WTC11 (cell line): Measurements from ENCODE around the gene COPB1. TPM values are rescaled to one million over a fixed set of nuclear protein-coding genes. Genes with fewer than 3 reads are reported as not detected.

Experiments used
- EMX1 ChIP-seq: fragments of 250-450 bp; sonication (Bioruptor Pico); IDR thresholded peaks from 2 replicates; pipeline ENCODE4 v1.8.0; 2021; ENCODE audit warnings: mild to moderate bottlenecking
- GTF2I ChIP-seq: fragments of 250-450 bp; sonication (Bioruptor Pico); conservative IDR thresholded peaks from 2 replicates; pipeline ENCODE4 v1.4.0; 2021; ENCODE audit warnings: mild to moderate bottlenecking
- SMAD4 ChIP-seq: sonication (generic); formaldehyde crosslinking; IDR thresholded peaks from 2 replicates; pipeline ENCODE4 v1.8.0; 2022; ENCODE audit warnings: mild to moderate bottlenecking, missing genetic modification reagents
- SOX15 ChIP-seq: fragments of 250-450 bp; sonication (Bioruptor Pico); IDR thresholded peaks from 2 replicates; pipeline ENCODE4 v1.9.0; 2021; ENCODE audit warnings: mild to moderate bottlenecking
- TP53 ChIP-seq: sonication (generic); formaldehyde crosslinking; IDR thresholded peaks from 2 replicates; pipeline ENCODE4 v1.8.1; 2023; ENCODE audit warnings: mild to moderate bottlenecking, missing genetic modification reagents
- ZNF121 ChIP-seq: sonication (generic); formaldehyde crosslinking; IDR thresholded peaks from 2 replicates; pipeline ENCODE4 v1.8.0; 2023; ENCODE audit warnings: missing genetic modification reagents
- total RNA-seq: library from RNA; stranded (reverse); gene quantifications from 3 replicates; pipeline ENCODE4 v1.2.3, GENCODE V29; 2021
- TF ChIP-seq, protein P1 (sequence below): sonication (generic); formaldehyde crosslinking; IDR thresholded peaks from 2 replicates; pipeline ENCODE4 v1.8.1; 2022; ENCODE audit warnings: low read depth, mild to moderate bottlenecking, moderate library complexity, missing genetic modification reagents, borderline replicate concordance
- TF ChIP-seq, protein P2 (sequence below): sonication (generic); formaldehyde crosslinking; conservative IDR thresholded peaks from 2 replicates; pipeline ENCODE4 v1.8.1; 2023; ENCODE audit warnings: mild to moderate bottlenecking, low read depth, missing genetic modification reagents, moderate library complexity
- TF ChIP-seq, protein P3 (sequence below): fragments of 250-450 bp; sonication (Bioruptor Pico); IDR thresholded peaks from 2 replicates; pipeline ENCODE4 v1.9.0; 2021; ENCODE audit warnings: mild to moderate bottlenecking, borderline replicate concordance
- TF ChIP-seq, protein P4 (sequence below): sonication (generic); formaldehyde crosslinking; IDR thresholded peaks from 2 replicates; pipeline ENCODE4 v1.8.0; 2022; ENCODE audit warnings: mild to moderate bottlenecking, missing genetic modification reagents
- TF ChIP-seq, protein P5 (sequence below): sonication (generic); formaldehyde crosslinking; IDR thresholded peaks from 2 replicates; pipeline ENCODE4 v1.8.1; 2023; ENCODE audit warnings: mild to moderate bottlenecking, missing genetic modification reagents, borderline replicate concordance
- TF ChIP-seq, protein P6 (sequence below): sonication (generic); formaldehyde crosslinking; IDR thresholded peaks from 2 replicates; pipeline ENCODE4 v1.8.0; 2022; ENCODE audit warnings: mild to moderate bottlenecking, missing genetic modification reagents
- TF ChIP-seq, protein P7 (sequence below): fragments of 250-450 bp; sonication (Bioruptor Pico); IDR thresholded peaks from 2 replicates; pipeline ENCODE4 v2.1.2; 2022; ENCODE audit warnings: mild to moderate bottlenecking, moderate library complexity
- TF ChIP-seq, protein P8 (sequence below): fragments of 250-450 bp; sonication (Bioruptor Pico); IDR thresholded peaks from 2 replicates; pipeline ENCODE4 v1.9.0; 2021; ENCODE audit warnings: mild to moderate bottlenecking
- TF ChIP-seq, protein P9 (sequence below): sonication (generic); formaldehyde crosslinking; IDR thresholded peaks from 2 replicates; pipeline ENCODE4 v1.8.1; 2023; ENCODE audit warnings: mild to moderate bottlenecking, missing genetic modification reagents, moderate library complexity
- TF ChIP-seq, protein P10 (sequence below): sonication (generic); formaldehyde crosslinking; IDR thresholded peaks from 2 replicates; pipeline ENCODE4 v1.8.0; 2023; ENCODE audit warnings: missing genetic modification reagents

COPB1 gene
- total RNA-seq, 1 experiment from 2014 or later = 76.3 TPM

DNA sequence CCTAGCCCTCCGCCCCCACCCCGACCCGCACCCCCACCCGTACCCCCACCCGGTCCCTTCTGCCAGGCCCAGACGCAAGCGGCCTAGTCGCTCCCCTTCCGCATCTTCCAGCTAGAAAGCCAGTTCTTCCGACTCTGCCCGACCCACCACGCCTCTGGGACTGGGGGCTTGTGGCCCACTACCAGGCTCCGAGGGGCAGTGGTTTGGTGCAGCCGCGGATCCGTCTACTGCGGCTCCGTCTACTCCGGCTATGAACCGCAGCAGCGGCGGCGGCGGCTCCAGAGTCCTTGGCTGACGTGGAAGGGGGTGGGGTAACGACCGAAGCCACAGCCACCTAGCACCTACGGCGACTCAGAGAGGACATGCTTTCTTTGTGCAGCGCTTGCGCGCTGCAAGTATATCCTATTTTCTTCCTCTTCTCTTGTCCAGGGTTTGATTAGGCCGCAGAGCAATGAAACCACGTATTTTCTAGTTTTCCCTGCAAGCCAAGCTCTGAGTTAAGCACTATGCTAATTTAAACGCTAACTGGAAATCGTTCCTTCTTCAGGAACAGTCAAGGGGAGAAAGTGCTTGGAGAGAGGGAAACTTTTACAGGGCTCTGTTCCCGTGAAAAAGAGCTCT lies at the start of gene COPB1 (continued):
- TF ChIP-seq, protein P1, sequence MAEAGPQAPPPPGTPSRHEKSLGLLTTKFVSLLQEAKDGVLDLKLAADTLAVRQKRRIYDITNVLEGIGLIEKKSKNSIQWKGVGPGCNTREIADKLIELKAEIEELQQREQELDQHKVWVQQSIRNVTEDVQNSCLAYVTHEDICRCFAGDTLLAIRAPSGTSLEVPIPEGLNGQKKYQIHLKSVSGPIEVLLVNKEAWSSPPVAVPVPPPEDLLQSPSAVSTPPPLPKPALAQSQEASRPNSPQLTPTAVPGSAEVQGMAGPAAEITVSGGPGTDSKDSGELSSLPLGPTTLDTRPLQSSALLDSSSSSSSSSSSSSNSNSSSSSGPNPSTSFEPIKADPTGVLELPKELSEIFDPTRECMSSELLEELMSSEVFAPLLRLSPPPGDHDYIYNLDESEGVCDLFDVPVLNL (CRISPR knock-in tag) = no peak
- no peak for TF ChIP-seq GTF2I (CRISPR knock-in tag)
- TF ChIP-seq, protein P2, sequence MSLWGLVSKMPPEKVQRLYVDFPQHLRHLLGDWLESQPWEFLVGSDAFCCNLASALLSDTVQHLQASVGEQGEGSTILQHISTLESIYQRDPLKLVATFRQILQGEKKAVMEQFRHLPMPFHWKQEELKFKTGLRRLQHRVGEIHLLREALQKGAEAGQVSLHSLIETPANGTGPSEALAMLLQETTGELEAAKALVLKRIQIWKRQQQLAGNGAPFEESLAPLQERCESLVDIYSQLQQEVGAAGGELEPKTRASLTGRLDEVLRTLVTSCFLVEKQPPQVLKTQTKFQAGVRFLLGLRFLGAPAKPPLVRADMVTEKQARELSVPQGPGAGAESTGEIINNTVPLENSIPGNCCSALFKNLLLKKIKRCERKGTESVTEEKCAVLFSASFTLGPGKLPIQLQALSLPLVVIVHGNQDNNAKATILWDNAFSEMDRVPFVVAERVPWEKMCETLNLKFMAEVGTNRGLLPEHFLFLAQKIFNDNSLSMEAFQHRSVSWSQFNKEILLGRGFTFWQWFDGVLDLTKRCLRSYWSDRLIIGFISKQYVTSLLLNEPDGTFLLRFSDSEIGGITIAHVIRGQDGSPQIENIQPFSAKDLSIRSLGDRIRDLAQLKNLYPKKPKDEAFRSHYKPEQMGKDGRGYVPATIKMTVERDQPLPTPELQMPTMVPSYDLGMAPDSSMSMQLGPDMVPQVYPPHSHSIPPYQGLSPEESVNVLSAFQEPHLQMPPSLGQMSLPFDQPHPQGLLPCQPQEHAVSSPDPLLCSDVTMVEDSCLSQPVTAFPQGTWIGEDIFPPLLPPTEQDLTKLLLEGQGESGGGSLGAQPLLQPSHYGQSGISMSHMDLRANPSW (CRISPR knock-in tag) = no peak
- TF ChIP-seq ZNF121 = no peak
- TF ChIP-seq, protein P3, sequence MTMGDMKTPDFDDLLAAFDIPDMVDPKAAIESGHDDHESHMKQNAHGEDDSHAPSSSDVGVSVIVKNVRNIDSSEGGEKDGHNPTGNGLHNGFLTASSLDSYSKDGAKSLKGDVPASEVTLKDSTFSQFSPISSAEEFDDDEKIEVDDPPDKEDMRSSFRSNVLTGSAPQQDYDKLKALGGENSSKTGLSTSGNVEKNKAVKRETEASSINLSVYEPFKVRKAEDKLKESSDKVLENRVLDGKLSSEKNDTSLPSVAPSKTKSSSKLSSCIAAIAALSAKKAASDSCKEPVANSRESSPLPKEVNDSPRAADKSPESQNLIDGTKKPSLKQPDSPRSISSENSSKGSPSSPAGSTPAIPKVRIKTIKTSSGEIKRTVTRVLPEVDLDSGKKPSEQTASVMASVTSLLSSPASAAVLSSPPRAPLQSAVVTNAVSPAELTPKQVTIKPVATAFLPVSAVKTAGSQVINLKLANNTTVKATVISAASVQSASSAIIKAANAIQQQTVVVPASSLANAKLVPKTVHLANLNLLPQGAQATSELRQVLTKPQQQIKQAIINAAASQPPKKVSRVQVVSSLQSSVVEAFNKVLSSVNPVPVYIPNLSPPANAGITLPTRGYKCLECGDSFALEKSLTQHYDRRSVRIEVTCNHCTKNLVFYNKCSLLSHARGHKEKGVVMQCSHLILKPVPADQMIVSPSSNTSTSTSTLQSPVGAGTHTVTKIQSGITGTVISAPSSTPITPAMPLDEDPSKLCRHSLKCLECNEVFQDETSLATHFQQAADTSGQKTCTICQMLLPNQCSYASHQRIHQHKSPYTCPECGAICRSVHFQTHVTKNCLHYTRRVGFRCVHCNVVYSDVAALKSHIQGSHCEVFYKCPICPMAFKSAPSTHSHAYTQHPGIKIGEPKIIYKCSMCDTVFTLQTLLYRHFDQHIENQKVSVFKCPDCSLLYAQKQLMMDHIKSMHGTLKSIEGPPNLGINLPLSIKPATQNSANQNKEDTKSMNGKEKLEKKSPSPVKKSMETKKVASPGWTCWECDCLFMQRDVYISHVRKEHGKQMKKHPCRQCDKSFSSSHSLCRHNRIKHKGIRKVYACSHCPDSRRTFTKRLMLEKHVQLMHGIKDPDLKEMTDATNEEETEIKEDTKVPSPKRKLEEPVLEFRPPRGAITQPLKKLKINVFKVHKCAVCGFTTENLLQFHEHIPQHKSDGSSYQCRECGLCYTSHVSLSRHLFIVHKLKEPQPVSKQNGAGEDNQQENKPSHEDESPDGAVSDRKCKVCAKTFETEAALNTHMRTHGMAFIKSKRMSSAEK (CRISPR knock-in tag) = no peak
- TF ChIP-seq, protein P4, sequence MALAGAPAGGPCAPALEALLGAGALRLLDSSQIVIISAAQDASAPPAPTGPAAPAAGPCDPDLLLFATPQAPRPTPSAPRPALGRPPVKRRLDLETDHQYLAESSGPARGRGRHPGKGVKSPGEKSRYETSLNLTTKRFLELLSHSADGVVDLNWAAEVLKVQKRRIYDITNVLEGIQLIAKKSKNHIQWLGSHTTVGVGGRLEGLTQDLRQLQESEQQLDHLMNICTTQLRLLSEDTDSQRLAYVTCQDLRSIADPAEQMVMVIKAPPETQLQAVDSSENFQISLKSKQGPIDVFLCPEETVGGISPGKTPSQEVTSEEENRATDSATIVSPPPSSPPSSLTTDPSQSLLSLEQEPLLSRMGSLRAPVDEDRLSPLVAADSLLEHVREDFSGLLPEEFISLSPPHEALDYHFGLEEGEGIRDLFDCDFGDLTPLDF (CRISPR knock-in tag) = 0 out of 2 replicates have a peak, but pooled peaks have one; percentile 59
- TF ChIP-seq, protein P5, sequence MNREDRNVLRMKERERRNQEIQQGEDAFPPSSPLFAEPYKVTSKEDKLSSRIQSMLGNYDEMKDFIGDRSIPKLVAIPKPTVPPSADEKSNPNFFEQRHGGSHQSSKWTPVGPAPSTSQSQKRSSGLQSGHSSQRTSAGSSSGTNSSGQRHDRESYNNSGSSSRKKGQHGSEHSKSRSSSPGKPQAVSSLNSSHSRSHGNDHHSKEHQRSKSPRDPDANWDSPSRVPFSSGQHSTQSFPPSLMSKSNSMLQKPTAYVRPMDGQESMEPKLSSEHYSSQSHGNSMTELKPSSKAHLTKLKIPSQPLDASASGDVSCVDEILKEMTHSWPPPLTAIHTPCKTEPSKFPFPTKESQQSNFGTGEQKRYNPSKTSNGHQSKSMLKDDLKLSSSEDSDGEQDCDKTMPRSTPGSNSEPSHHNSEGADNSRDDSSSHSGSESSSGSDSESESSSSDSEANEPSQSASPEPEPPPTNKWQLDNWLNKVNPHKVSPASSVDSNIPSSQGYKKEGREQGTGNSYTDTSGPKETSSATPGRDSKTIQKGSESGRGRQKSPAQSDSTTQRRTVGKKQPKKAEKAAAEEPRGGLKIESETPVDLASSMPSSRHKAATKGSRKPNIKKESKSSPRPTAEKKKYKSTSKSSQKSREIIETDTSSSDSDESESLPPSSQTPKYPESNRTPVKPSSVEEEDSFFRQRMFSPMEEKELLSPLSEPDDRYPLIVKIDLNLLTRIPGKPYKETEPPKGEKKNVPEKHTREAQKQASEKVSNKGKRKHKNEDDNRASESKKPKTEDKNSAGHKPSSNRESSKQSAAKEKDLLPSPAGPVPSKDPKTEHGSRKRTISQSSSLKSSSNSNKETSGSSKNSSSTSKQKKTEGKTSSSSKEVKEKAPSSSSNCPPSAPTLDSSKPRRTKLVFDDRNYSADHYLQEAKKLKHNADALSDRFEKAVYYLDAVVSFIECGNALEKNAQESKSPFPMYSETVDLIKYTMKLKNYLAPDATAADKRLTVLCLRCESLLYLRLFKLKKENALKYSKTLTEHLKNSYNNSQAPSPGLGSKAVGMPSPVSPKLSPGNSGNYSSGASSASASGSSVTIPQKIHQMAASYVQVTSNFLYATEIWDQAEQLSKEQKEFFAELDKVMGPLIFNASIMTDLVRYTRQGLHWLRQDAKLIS (CRISPR knock-in tag) = no peak
- TF ChIP-seq SMAD4 (CRISPR knock-in tag) = no peak
- TF ChIP-seq, protein P6, sequence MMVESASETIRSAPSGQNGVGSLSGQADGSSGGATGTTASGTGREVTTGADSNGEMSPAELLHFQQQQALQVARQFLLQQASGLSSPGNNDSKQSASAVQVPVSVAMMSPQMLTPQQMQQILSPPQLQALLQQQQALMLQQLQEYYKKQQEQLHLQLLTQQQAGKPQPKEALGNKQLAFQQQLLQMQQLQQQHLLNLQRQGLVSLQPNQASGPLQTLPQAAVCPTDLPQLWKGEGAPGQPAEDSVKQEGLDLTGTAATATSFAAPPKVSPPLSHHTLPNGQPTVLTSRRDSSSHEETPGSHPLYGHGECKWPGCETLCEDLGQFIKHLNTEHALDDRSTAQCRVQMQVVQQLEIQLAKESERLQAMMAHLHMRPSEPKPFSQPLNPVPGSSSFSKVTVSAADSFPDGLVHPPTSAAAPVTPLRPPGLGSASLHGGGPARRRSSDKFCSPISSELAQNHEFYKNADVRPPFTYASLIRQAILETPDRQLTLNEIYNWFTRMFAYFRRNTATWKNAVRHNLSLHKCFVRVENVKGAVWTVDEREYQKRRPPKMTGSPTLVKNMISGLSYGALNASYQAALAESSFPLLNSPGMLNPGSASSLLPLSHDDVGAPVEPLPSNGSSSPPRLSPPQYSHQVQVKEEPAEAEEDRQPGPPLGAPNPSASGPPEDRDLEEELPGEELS (CRISPR knock-in tag) = 0 out of 2 replicates have a peak, but pooled peaks have one; percentile 41
- TF ChIP-seq, protein P7, sequence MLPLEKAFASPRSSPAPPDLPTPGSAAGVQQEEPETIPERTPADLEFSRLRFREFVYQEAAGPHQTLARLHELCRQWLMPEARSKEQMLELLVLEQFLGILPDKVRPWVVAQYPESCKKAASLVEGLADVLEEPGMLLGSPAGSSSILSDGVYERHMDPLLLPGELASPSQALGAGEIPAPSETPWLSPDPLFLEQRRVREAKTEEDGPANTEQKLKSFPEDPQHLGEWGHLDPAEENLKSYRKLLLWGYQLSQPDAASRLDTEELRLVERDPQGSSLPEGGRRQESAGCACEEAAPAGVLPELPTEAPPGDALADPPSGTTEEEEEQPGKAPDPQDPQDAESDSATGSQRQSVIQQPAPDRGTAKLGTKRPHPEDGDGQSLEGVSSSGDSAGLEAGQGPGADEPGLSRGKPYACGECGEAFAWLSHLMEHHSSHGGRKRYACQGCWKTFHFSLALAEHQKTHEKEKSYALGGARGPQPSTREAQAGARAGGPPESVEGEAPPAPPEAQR = no peak
- 0 out of 2 replicates have a peak, but pooled peaks have one; percentile 54 for TF ChIP-seq EMX1
- TF ChIP-seq, protein P8, sequence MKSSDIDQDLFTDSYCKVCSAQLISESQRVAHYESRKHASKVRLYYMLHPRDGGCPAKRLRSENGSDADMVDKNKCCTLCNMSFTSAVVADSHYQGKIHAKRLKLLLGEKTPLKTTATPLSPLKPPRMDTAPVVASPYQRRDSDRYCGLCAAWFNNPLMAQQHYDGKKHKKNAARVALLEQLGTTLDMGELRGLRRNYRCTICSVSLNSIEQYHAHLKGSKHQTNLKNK (CRISPR knock-in tag) = no peak
- TF ChIP-seq, protein P9, sequence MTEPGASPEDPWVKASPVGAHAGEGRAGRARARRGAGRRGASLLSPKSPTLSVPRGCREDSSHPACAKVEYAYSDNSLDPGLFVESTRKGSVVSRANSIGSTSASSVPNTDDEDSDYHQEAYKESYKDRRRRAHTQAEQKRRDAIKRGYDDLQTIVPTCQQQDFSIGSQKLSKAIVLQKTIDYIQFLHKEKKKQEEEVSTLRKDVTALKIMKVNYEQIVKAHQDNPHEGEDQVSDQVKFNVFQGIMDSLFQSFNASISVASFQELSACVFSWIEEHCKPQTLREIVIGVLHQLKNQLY (CRISPR knock-in tag) = no peak
- no peak for TF ChIP-seq SOX15
- TF ChIP-seq TP53 = peak; percentile 45; the same call in 1 of the 2 replicates
- TF ChIP-seq, protein P10, sequence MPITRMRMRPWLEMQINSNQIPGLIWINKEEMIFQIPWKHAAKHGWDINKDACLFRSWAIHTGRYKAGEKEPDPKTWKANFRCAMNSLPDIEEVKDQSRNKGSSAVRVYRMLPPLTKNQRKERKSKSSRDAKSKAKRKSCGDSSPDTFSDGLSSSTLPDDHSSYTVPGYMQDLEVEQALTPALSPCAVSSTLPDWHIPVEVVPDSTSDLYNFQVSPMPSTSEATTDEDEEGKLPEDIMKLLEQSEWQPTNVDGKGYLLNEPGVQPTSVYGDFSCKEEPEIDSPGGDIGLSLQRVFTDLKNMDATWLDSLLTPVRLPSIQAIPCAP = no peak; the same call in 1 of the 2 replicates
